T-helper 17 cell (primary cell): ENCODE data around the gene ACTG1. TPM values are rescaled to one million over a fixed set of nuclear protein-coding genes. Genes with fewer than 3 reads are reported as not detected.

ENCODE experiments used
- ATAC-seq: fragments of 150-1000 bp; cut with Tn5 transposase; 2 replicates; pipeline ENCODE4 v1.10.0; 2021; ENCODE audit warnings: mild to moderate bottlenecking, moderate library complexity
- DNase-seq, 3 donors: peaks; one replicate each; pipeline versions ENCODE4 v3.0.0 to v3.0.0-alpha.2; 2020 to 2021
- H3K9me3 ChIP-seq: one replicate; pipeline ENCODE4 v1.7.0; 2013; ENCODE audit warnings: low read length, mild to moderate bottlenecking; ENCODE audit not compliant: control insufficient read depth, poor library complexity, severe bottlenecking
- H3K27ac Mint-ChIP-seq: one replicate; pipeline ENCODE4 v1.8.0; 2022; ENCODE audit warnings: mild to moderate bottlenecking, moderate library complexity, mixed read lengths
- H3K27me3 Mint-ChIP-seq: one replicate; pipeline ENCODE4 v1.8.0; 2022; ENCODE audit warnings: mixed read lengths
- H3K36me3 Mint-ChIP-seq: one replicate; pipeline ENCODE4 v1.8.0; 2022; ENCODE audit warnings: low read depth, mixed read lengths
- H3K4me1 Mint-ChIP-seq: one replicate; pipeline ENCODE4 v1.8.0; 2022; ENCODE audit warnings: mild to moderate bottlenecking, mixed read lengths
- H3K4me3 Mint-ChIP-seq: one replicate; pipeline ENCODE4 v1.8.0; 2022; ENCODE audit warnings: mild to moderate bottlenecking, moderate library complexity, mixed read lengths
- total RNA-seq, 4 donors: library from RNA in 2 of 4; stranded (reverse) in 2 of 4; gene quantifications; one replicate each; pipeline ENCODE4 v1.2.3 and lab custom pipeline; 2022 to 2026

Gene ACTG1
- total RNA-seq, 2 donors from 2014 or later: 1,202 to 1,502 TPM

GRCh38 chr17:81468770-81469121, 43.9 kb downstream of the ACTG1 start:
- DNase-seq (no peak), ATAC-seq (no peak)
- Mint-ChIP-seq H3K36me3 (no peaks in the 10 kb centered on the region), H3K27ac (no peak overlapping the region), H3K4me1 (peaks cover under 1% of the 10 kb centered on the region), H3K27me3 (peaks cover 11% of the 10 kb centered on the region), H3K4me3 (no peak overlapping the region)
- H3K9me3 ChIP-seq: no peaks in the 10 kb centered on the region

DNA sequence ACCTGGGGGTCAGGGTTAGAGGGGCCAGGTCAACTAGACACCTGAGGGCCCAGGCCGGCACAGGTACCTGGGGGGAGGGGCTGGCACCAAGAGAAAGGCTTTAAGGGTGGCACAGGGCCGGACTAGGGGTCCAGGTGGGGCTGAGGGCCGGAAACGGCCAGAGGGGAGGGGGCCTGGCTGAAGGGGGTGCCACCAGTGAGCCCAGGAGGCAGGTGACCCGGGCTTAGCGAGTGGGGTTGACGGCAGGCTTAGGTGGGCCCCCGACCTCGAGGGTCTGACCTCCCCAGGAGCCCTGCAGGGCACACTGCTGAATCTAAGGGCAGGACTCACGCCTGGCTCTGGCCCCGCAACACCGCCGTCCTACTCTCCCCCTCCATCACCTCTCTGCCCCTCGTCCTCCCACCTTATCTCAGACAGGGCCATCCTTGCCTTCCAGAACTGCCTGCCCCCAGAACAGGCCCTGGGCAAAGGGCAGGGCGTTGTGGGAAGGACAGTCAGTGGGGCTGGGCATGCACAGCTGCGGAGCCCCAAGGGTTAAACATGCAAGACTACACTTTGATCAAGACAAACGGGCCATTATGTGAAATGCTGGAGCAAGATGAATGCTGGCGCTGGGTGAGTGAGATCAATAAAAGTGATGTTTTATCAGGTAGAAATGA, 44.4 kb downstream of the ACTG1 start:
- Mint-ChIP-seq H3K27me3 (peaks cover 11% of the 10 kb centered on the region), H3K4me3 (no peak overlapping the region), H3K36me3 (no peaks in the 10 kb centered on the region), H3K4me1 (no peaks in the 10 kb centered on the region), H3K27ac (no peak overlapping the region)
- H3K9me3 ChIP-seq: no peaks in the 10 kb centered on the region
- DNase-seq (no peak), ATAC-seq (no peak)

DNA sequence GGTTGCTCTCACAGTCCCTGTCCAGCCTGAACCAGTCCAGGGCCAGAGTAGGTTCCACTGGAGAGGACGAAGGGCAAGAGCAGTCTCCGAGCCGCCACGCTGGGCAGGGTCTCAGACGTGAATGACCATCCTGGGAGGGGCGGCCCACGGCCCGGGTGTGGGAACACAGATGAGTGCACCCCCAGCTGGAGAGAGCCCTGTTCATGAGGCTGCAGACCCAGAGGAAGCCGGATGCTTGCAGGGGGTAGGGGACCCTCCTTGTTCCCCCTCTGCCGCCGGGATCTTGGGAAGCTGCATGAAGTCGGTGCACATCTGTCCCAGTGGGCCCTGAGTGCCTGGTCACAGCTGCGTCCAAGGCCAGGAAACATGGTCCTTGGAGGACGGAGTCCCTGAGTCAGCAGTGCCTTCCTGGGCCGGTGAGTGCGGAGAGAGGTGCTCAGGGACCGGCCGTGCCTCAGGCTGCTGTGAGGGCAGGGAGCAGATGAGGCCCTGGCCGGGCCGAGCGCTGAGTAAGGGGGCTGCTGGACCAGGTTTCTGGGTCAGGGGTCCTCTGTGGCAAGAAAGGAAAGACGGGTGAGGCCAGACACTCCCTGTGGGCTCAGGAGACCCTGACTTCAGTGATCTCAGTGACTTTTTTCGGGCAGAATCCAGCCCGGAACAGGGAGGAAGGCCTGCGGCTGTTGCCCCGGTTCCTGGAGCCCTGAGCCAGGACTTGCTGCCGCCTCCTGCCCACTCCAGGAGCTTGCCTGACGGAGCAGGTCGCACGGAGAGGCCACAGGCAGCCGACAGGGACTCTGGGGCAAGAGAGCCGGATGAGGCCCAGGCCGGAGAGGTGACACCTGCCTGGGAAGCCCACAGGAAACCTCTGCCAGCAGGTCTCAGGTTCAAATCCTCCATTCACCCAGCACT, 45.8 kb downstream of the ACTG1 start:
- Mint-ChIP-seq H3K27ac (no peak overlapping the region), H3K4me3 (no peak overlapping the region), H3K36me3 (no peaks in the 10 kb centered on the region), H3K4me1 (no peaks in the 10 kb centered on the region), H3K27me3 (peaks cover 11% of the 10 kb centered on the region)
- H3K9me3 ChIP-seq: no peaks in the 10 kb centered on the region
- no peak for DNase-seq
- ATAC-seq: no peak

GRCh38 chr17:81465910-81466309, 46.7 kb downstream of the ACTG1 start:
- no peak for ATAC-seq
- H3K4me3 Mint-ChIP-seq: no peak overlapping the region
- no peak for DNase-seq
- no peaks in the 10 kb centered on the region for H3K9me3 ChIP-seq
- no peaks in the 10 kb centered on the region for H3K36me3 Mint-ChIP-seq
- H3K4me1 Mint-ChIP-seq: no peaks in the 10 kb centered on the region
- no peak overlapping the region for H3K27ac Mint-ChIP-seq
- peaks cover 11% of the 10 kb centered on the region for H3K27me3 Mint-ChIP-seq

DNA sequence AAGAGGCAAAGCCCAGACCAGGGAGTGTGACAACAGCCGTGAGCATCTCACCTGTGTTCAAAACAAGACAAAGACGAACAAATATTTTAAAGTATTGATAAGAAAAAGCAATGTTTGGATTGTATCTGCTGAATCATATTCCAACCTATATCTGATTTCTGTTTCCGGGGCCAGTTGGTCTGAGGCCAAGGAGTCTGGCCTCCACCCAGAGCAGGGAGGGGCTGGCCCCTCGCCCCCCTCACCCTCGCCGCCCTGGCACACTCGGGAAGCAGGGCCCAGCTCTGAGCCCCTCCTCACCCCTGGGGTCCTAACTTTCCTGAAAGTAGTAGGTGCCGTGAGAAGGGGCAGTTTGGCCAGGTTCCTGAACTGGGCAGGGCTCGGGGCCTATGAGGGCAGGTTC, 48.0 kb downstream of the ACTG1 start:
- H3K27ac Mint-ChIP-seq: no peak overlapping the region
- H3K4me1 Mint-ChIP-seq: no peaks in the 10 kb centered on the region
- no peak for ATAC-seq
- peaks cover 11% of the 10 kb centered on the region for H3K27me3 Mint-ChIP-seq
- H3K4me3 Mint-ChIP-seq: no peak overlapping the region
- H3K36me3 Mint-ChIP-seq: no peaks in the 10 kb centered on the region
- H3K9me3 ChIP-seq: no peaks in the 10 kb centered on the region
- DNase-seq: no peak

- no peak overlapping the region for H3K27ac Mint-ChIP-seq
- no peak for ATAC-seq
- H3K36me3 Mint-ChIP-seq: no peaks in the 10 kb centered on the region
- DNase-seq: no peak
- no peaks in the 10 kb centered on the region for H3K4me1 Mint-ChIP-seq
- no peaks in the 10 kb centered on the region for H3K9me3 ChIP-seq
- no peak overlapping the region for H3K4me3 Mint-ChIP-seq
- H3K27me3 Mint-ChIP-seq: peaks cover 11% of the 10 kb centered on the region
Observed at GRCh38 chr17:81463506-81463905, 49.1 kb downstream of the ACTG1 start.

DNA sequence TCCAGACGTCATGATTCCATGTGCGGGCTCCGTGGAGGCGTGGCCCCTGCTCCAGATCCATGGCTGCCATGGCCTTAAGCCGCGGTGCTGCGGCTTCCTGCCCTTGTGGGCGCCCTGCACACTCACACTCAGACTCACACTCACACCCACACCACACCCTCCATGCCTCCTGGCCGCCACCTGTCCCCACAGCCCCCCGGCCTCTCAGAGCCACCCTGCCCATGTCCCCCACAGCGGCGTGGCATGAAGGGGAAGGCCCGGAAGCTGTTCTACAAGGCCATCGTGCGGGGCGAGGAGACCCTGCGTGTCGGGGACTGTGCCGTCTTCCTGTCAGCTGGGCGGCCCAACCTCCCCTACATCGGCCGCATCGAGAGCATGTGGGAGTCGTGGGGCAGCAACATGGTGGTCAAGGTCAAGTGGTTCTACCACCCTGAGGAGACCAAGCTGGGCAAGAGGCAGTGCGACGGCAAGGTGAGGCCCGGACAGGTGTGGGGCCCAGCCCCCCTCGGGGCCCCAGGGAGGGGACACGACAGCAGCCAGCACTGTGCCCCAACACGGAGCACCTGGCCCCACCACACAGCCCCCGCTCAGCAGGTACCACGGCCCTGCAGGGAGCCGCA, 50.0 kb downstream of the ACTG1 start:
- DNase-seq: no peak
- ATAC-seq: no peak
- H3K36me3 Mint-ChIP-seq: no peaks in the 10 kb centered on the region
- H3K4me3 Mint-ChIP-seq: no peak overlapping the region
- no peak overlapping the region for H3K27ac Mint-ChIP-seq
- H3K9me3 ChIP-seq: no peaks in the 10 kb centered on the region
- no peaks in the 10 kb centered on the region for H3K4me1 Mint-ChIP-seq
- peaks cover 11% of the 10 kb centered on the region for H3K27me3 Mint-ChIP-seq

DNA sequence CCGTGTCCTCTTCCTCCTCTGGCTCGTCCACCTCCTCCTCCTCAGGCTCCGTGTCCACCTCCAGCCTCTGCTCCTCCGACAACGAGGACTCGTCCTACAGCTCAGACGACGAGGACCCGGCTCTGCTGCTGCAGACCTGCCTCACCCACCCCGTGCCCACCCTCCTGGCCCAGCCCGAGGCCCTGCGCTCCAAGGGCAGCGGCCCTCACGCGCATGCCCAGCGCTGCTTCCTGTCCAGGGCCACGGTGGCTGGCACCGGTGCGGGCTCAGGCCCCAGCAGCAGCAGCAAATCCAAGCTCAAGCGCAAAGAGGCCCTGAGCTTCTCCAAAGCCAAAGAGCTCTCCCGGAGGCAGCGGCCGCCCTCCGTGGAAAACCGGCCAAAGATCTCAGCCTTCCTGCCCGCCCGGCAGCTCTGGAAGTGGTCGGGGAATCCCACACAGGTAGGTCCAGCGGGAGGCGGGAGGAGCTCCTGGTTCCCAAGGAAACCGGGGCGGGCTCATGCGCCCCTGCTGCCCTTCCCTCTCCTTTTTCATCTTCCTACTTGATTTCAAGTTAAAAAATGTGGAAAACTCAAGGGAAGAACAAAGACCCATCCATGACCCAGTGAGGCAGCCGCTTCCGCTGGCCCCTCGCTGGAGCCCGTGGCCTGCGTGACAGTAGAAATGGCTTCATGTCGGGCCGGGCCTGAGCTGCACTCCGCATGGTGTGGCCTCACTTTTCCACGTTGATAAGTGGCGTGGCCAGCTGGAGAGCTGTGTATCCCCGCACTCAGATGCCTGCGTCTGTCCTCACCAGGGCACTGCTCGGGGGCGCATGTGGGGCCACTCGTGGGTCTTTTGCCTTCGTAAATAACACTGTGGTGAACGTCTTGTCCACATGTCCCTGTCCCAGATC, 50.7 kb downstream of the ACTG1 start:
- no peak for ATAC-seq
- H3K36me3 Mint-ChIP-seq: no peaks in the 10 kb centered on the region
- no peaks in the 10 kb centered on the region for H3K4me1 Mint-ChIP-seq
- H3K4me3 Mint-ChIP-seq: no peak overlapping the region
- H3K27me3 Mint-ChIP-seq: peaks cover 11% of the 10 kb centered on the region
- H3K9me3 ChIP-seq: no peaks in the 10 kb centered on the region
- no peak overlapping the region for H3K27ac Mint-ChIP-seq
- DNase-seq: no peak

DNA sequence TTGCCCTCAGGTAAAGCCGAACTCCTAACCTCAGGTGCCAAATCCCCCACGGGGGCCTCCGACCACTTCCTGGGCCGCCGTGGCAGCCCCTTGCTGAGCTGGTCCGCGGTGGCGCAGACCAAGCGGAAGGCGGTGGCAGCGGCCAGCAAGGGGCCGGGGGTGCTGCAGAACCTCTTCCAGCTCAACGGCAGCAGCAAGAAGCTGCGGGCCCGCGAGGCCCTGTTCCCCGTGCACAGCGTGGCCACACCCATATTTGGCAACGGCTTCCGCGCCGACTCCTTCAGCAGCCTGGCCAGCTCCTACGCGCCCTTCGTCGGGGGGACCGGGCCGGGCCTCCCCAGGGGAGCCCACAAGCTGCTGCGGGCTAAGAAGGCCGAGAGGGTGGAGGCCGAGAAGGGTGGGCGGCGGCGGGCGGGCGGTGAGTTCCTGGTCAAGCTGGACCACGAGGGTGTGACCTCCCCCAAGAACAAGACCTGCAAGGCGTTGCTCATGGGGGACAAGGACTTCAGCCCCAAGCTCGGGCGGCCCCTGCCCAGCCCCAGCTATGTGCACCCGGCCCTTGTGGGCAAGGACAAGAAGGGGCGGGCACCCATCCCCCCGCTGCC, 51.6 kb downstream of the ACTG1 start:
- Mint-ChIP-seq H3K4me1 (no peaks in the 10 kb centered on the region), H3K27me3 (peaks cover 4% of the 10 kb centered on the region), H3K36me3 (no peaks in the 10 kb centered on the region), H3K4me3 (no peak overlapping the region), H3K27ac (no peak overlapping the region)
- no peak for DNase-seq
- H3K9me3 ChIP-seq: no peaks in the 10 kb centered on the region
- ATAC-seq: no peak

Other genes starting within 250 kb of the ACTG1 start
- 10 to 100 TPM; 59.4 to 98.4 TPM for gene SLC38A10, start 217.5 kb downstream of the ACTG1 start, total RNA-seq
- gene BAHCC1, start 117.3 kb downstream of the ACTG1 start, total RNA-seq: under 1 TPM; 0.22 to 0.29 TPM
- under 1 TPM; 0.65 to 0.72 TPM for gene FSCN2, start 15.6 kb upstream of the ACTG1 start, total RNA-seq
- 10 to 100 TPM; 25.2 to 30.6 TPM for gene FAAP100, start 39.6 kb upstream of the ACTG1 start, total RNA-seq
- 10 to 100 TPM; 76.0 to 84.1 TPM for gene NPLOC4, start 124.3 kb upstream of the ACTG1 start, total RNA-seq
- under 1 TPM in 1 of 2 donors, not detected in 1; 0.15 TPM for gene TSPAN10, start 124.4 kb upstream of the ACTG1 start, total RNA-seq
- gene PDE6G, start 143.7 kb upstream of the ACTG1 start, total RNA-seq: 1 to 10 TPM in 1 of 2 donors, under 1 TPM in 1; 0.50 to 2.2 TPM
- gene OXLD1, start 153.8 kb upstream of the ACTG1 start, total RNA-seq: 10 to 100 TPM; 32.8 to 34.4 TPM
- gene CCDC137, start 153.9 kb upstream of the ACTG1 start, total RNA-seq: 10 to 100 TPM; 15.0 to 18.4 TPM
- gene ARL16, start 171.0 kb upstream of the ACTG1 start, total RNA-seq: 10 to 100 TPM; 10.5 to 34.0 TPM
- 100 to 1,000 TPM; 111 to 121 TPM for gene HGS, start 171.2 kb upstream of the ACTG1 start, total RNA-seq
- gene MRPL12, start 190.6 kb upstream of the ACTG1 start, total RNA-seq: 10 to 100 TPM; 21.4 to 21.8 TPM
- 1 to 10 TPM; 3.4 TPM for gene SLC25A10, start 199.5 kb upstream of the ACTG1 start, total RNA-seq